Fibroblast of skin of right biceps (primary cell): ENCODE results near the gene VPS52.
A peak's percentile ranks its signal among the peaks of the same experiment; 100 is the strongest.

Source experiments
- DNase-seq: peaks from one replicate; pipeline ENCODE4 v3.0.0-alpha.2; 2013

Gene VPS52

GRCh38 chr6:33208091-33208967, 63.3 kb downstream of the VPS52 start, which contains the start of gene RING1:
RING1 (plus strand) TSS chr6:33208500; CDS start chr6:33208823, 323 bp downstream.
- DNase-seq: peak; percentile 79

GRCh38 chr6:33207552-33208090, 64.1 kb downstream of the VPS52 start:
- DNase-seq: peak; percentile 57

- peak; percentile 80 for DNase-seq
These were observed 64.7 kb downstream of the VPS52 start for GRCh38 chr6:33206864-33207551.

GRCh38 chr6:33206027-33206863, 65.4 kb downstream of the VPS52 start:
- peak; percentile 43 for DNase-seq

GRCh38 chr6:33205191-33206026, 66.3 kb downstream of the VPS52 start:
- peak; percentile 70 for DNase-seq

- DNase-seq: peak; percentile 91
These were observed 67.1 kb downstream of the VPS52 start, which contains the start of gene HSD17B8 for GRCh38 chr6:33204415-33205190. HSD17B8 (plus strand) TSS chr6:33204655; CDS start chr6:33204669, 14 bp downstream.

GRCh38 chr6:33204165-33204414, 67.6 kb downstream of the VPS52 start:
- no peak for DNase-seq

- DNase-seq: no peak
These were observed 68.1 kb downstream of the VPS52 start for GRCh38 chr6:33203443-33204164.

- no peak for DNase-seq
These were observed 68.9 kb downstream of the VPS52 start for GRCh38 chr6:33202799-33203198.

GRCh38 chr6:33201935-33202334, 69.7 kb downstream of the VPS52 start:
- DNase-seq: no peak

- no peak for DNase-seq
These were observed 70.5 kb downstream of the VPS52 start for GRCh38 chr6:33201147-33201545.
